Colonic mucosa (tissue), 4 donors: ENCODE data around the gene CCM2. TPM values are rescaled to one million over a fixed set of nuclear protein-coding genes. Genes with fewer than 3 reads are reported as not detected.

Experiments
- DNase-seq: peaks from one replicate; pipeline ENCODE4 v3.0.0-alpha.2; 2020
- H3K27ac ChIP-seq: fragments of 200-600 bp; one replicate; pipeline ENCODE4 v1.8.0; 2021
- H3K27me3 ChIP-seq: fragments of 200-600 bp; one replicate; pipeline ENCODE4 v1.8.0; 2021
- H3K36me3 ChIP-seq: fragments of 200-600 bp; one replicate; pipeline ENCODE4 v1.8.0; 2021
- H3K4me1 ChIP-seq: fragments of 200-600 bp; one replicate; pipeline ENCODE4 v1.8.0; 2021; ENCODE audit warnings: mild to moderate bottlenecking
- H3K4me3 ChIP-seq: fragments of 200-600 bp; one replicate; pipeline ENCODE4 v1.8.0; 2021
- H3K9ac ChIP-seq, 2 donors: one replicate each; pipeline ENCODE4 v1.7.0; 2013; ENCODE audit warnings: control low read depth in 2 of 2, low read depth in 2 of 2, low read length in 2 of 2
- H3K9me3 ChIP-seq: fragments of 200-600 bp; one replicate; pipeline ENCODE4 v1.8.0; 2021
- CTCF ChIP-seq: fragments of 200-600 bp; IDR thresholded peaks from one replicate; pipeline ENCODE4 v1.8.0; 2022; ENCODE audit warnings: antibody characterized with exemption, mild to moderate bottlenecking
- intact Hi-C: fragments of 100-400 bp; cut with DNase I; formaldehyde crosslinking; loops from one replicate; pipeline ENCODE4 v1.14.1; 2022
- total RNA-seq, 2 donors: library from RNA; stranded (reverse); fragmentation: NEBNext Ultra II Directional in 1 of 2; extraction: Animal tissue kit (Norgen Biotek cat#: 25700) in 1 of 2; gene quantifications; one replicate each; pipeline ENCODE4 v1.2.1, GENCODE V29; 2021
- donor health status: healthy.
- donor health status: DM: no; HTN: no; CAD: no.
- donor health status: DM: no; HTN: no; CAD: no.

Gene CCM2
- total RNA-seq, 2 donors from 2014 or later, result 34.8 to 38.0 TPM

GRCh38 chr7:45100761-45101480 is 100.9 kb downstream of the CCM2 start:
- no peak for DNase-seq
- intact Hi-C loops, result no loop called here
- no peak for TF ChIP-seq CTCF

GRCh38 chr7:45101748-45102147 is 101.7 kb downstream of the CCM2 start:
- peaks cover 43% of the 10 kb centered on the region for H3K36me3 ChIP-seq
- DNase-seq, result no peak

More at GRCh38 chr7:45100761-45101480, 100.9 kb downstream of the CCM2 start:
- peaks cover 41% of the 10 kb centered on the region for H3K36me3 ChIP-seq
- no peak overlapping the region for H3K27ac ChIP-seq
- H3K4me1 ChIP-seq, result no peaks in the 10 kb centered on the region
- H3K9me3 ChIP-seq, result no peaks in the 10 kb centered on the region
- H3K4me3 ChIP-seq, result no peak overlapping the region
- H3K9ac ChIP-seq, result no peak overlapping the region
- H3K27me3 ChIP-seq, result no peaks in the 10 kb centered on the region

GRCh38 chr7:45102785-45103712 is 103.0 kb downstream of the CCM2 start:
- Histone ChIP-seq H3K4me3 (no peak overlapping the region), H3K4me1 (peaks cover 2% of the 10 kb centered on the region), H3K9me3 (no peaks in the 10 kb centered on the region), H3K27ac (no peak overlapping the region), H3K9ac (no peak overlapping the region), H3K36me3 (peaks cover 50% of the 10 kb centered on the region), H3K27me3 (no peaks in the 10 kb centered on the region)
- intact Hi-C loops, result no loop called here
- no peak for DNase-seq
- no peak for TF ChIP-seq CTCF

More at GRCh38 chr7:45101748-45102147, 101.7 kb downstream of the CCM2 start:
- H3K9ac ChIP-seq, result no peak overlapping the region
- no peaks in the 10 kb centered on the region for H3K4me1 ChIP-seq
- no peaks in the 10 kb centered on the region for H3K9me3 ChIP-seq
- no peaks in the 10 kb centered on the region for H3K27me3 ChIP-seq
- intact Hi-C loops, result no loop called here
- no peak overlapping the region for H3K4me3 ChIP-seq
- no peak for TF ChIP-seq CTCF
- no peak overlapping the region for H3K27ac ChIP-seq

GRCh38 chr7:45103958-45104843 is 104.2 kb downstream of the CCM2 start:
- DNase-seq, result no peak
- Histone ChIP-seq H3K4me3 (no peak overlapping the region), H3K9me3 (no peaks in the 10 kb centered on the region), H3K27me3 (no peaks in the 10 kb centered on the region), H3K9ac (no peak overlapping the region), H3K4me1 (peaks cover 13% of the 10 kb centered on the region), H3K27ac (no peak overlapping the region), H3K36me3 (peaks cover 51% of the 10 kb centered on the region)
- intact Hi-C loops, result no loop called here
- TF ChIP-seq CTCF, result no peak
